NCI-H2196 (cell line): ENCODE data around the gene PFKFB2.

Source experiments
- DNase-seq: peaks from one replicate; lab custom pipeline; 2025; ENCODE audit not compliant: unreplicated experiment; lab: John Stamatoyannopoulos, UW

PFKFB2 gene

DNA sequence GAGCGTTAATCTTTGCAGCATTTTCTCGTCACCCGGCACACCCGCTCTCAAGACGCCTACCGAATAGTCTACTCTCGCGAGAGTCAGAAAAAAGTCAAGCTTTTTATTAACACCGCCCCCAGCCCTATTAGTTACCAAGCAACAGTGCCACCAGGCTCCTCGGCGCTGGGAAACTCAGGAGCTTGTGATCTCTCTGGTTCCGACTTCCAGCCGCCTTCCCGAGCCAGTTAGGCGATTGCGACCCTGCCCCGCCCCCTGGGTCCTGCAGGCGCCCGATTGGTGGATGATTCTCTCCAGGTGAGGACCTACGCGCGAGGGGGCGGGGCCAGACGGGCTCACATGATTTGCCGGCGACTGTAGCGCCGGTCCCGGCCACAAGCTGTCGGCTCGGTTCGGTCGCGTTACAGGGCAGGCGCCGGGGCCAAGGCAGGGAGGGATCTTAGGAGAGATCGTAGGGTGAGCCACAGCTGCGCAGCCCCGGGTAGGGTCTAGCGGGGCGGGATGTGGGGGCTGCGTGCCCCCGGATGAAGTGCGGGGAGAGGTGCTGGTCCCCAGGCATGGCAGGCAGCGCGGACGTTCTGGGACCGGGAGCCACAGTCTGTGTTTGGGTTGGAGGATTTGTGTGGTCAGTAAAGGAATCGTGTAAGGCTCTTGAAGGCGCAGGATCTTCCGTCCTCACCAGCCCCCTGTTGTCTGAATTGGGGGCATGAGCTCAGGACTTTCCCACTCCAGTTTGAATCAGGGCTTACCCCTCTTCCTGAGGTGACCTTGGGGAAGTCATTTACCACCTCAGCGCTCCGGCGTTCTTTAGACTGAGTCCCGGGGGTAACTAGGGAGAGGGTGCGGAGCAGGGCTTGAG, at the start of gene PFKFB2:
TSS of gene PFKFB2 (plus strand) at position 365 of the 859 bp plus-strand sequence. CDS start 1,443 bp downstream, outside the sequence.
- peak; percentile 99 for DNase-seq

DNA sequence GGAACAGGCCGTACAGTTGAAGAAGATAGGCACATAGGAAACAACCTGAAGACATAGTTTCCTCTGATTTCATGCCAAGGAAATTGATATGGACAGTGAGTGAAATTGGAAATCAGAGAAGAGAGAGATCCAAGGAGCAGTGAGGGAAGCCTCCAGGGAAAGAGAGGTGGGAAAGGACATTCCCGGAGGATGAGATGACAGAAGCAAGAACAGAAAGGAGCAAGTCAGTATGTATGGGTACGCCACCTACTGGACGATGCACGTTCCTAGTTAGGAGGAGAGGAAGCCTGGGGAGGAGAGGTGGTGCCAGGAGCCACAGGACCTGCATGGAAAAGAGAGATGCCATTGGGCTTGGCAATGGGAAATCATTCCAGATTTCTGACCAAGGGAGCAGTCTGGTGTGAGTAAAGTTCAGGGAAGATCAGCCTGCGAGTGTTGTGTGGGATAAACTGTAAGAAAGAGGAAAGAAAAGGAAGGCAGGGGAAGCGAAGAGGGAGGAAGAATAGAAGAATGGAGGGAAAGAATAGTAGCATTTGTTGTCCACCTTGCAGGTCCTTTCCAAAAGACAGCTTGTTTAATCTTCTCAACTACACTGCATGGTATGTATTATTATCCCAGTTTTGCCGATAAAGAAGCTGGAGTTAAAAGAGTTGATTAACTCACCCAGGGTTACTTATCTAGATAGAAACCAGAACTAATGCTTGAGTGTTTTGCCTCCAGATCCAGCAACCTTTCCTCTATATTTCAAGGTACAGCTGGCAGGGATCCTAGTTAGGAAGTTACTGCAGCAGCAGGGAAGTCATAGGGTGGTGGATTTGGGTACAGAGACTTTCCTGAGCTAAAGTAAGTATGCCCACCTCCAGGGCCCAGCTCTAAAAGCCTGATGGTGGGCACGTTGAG, 47.9 kb upstream of the PFKFB2 start:
- DNase-seq = peak; percentile 68

DNA sequence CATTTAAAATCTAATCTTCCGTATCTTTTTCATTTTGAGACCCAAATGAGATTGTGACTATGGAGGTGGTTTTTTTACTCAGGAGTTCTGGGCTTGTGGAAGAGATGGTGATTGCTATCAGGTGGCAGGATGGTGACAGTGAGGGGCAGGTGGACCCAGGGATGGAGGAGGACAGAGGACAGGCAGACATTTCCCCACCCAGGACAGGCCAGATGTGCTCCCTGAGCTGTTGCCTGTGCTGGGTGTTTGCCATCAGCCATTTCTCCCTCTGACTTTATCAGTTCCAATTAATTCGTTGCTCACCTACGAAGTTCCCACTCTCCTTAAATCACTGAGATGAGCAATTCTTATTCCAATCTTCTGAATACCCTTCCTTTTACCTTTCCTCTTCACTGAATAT, 47.0 kb upstream of the PFKFB2 start:
- no peak for DNase-seq

GRCh38 chr1:207006914-207007313, 46.2 kb upstream of the PFKFB2 start:
- DNase-seq = no peak

- no peak for DNase-seq
Observed at GRCh38 chr1:207007352-207008033, 45.6 kb upstream of the PFKFB2 start.

GRCh38 chr1:207009182-207009850, 43.8 kb upstream of the PFKFB2 start:
- no peak for DNase-seq

DNA sequence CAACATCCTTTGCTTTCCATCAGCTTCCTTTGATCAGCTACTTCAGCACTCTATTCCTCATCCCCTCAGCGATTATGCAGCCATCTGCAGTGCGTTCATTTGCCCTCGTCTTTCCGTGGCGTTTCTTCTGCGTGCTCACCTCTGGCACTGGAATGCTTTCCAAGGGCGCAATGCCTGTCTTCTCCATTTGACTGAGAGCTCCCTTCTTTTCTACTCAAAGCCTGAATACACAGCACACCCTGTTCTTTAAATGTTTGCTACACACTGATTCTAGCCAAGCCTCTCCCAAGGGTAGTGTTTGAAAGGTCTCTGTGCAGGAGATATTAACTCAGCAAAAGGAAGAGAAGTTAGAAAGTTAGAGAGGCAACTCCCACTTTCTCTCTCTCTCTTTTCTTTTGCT, 43.1 kb upstream of the PFKFB2 start:
- no peak for DNase-seq

GRCh38 chr1:207010726-207011125, 42.3 kb upstream of the PFKFB2 start:
- no peak for DNase-seq

DNA sequence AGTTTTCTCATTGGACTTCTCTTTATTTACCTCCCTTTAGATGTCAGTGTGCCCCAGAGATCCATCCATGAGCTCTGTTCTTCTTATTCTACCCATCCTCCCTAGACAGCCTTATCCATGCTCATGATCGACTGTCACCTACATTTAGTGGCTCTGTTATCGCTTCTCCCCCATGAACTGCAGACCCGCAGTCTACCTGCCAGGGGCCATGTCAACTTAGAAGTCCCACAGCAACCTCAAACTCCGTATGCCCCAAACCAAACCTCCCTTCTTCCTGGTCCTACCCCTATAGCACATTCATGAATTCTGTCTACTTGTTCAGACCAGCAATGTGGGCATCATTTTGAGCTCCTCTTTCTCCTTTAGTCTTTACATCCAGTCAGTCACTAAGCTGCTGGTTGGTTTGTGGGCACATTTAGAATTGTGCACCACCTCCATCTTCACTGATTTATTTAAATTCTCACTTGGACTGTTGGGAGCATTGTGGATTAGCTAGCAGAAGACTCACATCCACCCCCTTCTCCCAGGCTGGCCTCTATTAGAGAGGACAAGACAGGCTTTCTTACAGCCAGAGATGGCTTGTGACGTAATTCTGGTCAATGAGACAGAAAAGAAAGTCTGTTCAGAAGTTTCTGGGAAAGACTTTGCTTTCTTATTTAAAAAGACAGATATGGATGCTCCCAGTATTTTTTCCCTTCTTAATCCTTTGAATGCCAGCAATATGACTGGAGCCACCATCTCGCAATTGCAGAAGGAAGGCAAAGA, 39.6 kb upstream of the PFKFB2 start:
- no peak for DNase-seq

DNA sequence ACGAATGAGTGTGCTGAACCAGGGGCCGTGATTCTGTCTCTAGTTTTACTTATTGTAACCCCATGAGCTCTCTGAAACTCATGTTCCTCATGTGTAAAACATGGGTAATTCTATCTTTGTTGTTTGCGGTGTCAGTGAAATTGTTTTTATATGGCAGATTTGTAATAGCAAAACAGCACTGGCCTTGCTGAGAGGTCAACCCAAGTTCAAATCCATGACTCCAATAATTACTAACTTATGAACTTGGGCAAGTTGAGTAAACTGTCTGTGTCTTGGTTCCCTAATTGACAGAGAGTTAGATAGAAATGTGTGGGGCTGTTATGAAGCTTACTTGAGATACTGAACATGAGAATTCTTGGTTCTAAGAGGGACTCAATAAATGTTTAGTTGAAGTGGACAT, 38.3 kb upstream of the PFKFB2 start:
- DNase-seq = no peak

DNA sequence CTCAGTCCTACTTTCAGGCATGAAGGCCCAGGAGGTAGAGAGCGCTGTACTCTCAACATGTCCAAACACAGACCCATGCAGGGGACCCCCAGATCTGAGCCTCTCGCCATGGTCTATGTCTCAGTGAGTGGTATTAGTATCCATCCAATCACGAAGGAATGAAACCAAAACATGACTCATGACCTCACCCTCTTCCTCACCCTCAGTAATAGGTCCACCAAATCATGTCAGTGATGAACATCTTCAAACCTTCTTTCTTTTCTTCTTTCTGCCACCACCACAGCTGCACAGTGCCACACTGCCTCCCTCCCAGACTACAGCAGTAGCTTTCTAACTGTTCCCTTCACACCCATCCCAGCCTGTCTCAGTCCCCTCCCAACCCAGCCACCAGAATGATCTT, 37.3 kb upstream of the PFKFB2 start:
- no peak for DNase-seq

DNA sequence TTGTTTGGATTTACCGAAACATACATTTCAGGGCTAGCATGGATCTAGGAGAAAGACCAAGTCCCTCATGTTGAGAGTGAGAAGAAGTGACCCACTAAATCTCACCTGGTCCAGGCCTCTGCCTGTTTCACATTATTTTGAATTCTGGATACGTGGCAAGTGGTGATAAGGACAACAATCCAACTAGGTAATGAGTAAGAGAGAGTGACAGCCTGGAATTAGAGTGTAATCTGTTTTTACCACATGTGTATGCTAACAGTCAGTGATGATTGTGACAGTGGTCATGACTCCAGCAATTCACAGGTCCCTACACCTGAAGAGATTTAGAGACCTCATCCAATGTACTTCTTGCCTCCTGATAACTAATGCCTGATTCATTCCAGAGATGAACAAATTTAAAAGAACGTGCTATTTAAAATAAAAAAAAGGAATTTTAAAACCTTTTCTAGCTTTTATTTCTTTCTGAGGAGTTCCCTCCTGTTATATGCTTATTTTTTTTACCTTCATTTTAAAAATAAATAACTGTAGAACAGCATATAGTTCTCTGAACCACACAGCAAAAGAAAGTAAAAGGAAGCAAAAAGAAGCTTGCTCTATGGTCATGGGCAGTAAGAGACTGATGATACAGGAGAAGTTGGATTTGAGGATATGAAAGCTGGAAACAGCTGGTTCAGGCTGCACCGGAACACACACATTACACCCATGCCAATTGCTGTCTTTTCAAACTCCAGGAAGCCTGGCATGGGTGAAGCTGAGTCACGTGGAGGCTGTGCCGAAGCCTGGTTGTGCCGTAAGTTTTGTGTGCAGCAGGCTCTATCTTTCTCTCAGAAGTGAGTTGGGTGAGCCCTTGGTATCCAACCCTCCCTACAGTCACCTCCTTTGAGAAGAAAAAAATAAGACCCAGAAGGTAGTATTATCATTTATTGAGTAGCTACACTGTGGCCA, 35.2 kb upstream of the PFKFB2 start:
- DNase-seq = no peak

DNA sequence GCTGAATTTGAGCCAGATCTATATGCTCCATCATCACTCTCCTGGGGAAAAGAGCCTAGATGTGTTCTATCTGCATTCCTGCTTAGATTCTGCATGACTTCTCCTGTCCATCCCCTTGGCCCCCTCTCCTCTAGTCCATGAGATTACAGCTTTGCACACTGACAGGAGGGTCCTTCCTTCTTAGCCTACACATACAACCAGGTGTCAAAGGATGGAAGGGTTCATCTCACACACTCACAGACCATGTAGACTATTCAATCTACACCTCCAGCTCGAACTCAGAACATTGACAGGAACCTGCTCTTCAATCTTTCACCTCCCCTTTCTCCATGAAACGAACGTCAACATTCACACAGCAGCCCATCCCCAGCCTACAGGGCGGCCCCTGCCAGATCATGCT, 34.4 kb upstream of the PFKFB2 start:
- DNase-seq = no peak

DNA sequence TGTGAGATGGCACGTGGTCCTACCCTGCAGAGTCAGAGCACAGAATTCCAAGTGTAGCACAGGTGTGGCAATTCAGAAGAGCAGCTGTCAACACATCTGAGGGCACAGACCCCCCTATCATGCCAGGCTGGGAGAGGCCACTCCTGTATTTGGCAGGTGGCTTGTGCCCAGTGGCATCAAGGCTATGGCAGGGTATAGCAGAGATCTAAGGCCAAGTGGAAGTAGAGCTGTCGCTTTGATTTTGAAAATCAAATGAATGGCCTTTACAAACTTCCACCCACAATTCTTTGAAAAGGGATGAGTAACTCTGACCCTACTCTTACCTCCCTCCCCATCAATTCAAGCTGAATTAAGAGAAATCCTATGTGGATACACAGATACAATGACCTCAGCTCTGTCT, 33.9 kb upstream of the PFKFB2 start:
- DNase-seq = no peak

GRCh38 chr1:207019661-207020060, 33.4 kb upstream of the PFKFB2 start:
- DNase-seq = no peak

- no peak for DNase-seq
Observed at GRCh38 chr1:207020065-207020708, 32.9 kb upstream of the PFKFB2 start.

GRCh38 chr1:207020709-207021107, 32.4 kb upstream of the PFKFB2 start:
- no peak for DNase-seq

- no peak for DNase-seq
Observed at GRCh38 chr1:207021139-207021861, 31.8 kb upstream of the PFKFB2 start.
